ENCODE results near the gene RTKN2.

Gene RTKN2

DNA sequence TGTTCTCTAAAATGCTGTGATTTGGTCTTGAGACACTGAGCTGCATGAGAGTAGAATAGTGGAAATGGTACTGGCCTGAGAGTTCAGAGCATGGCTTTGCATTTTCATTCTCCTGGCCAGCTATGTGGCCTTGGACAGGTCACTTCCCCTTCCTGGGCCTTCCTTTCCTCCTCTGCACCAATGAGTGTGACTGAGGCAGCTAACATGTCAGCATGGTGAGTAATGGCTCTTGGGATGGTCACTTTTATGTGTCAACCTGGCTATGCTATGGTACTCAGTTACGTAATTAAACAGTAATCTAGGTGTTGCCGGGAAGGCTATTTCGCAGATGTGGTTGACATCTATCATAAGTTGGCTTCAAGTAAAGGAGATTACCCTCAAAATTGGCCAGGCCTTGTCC lies 109.3 kb downstream of the RTKN2 start:
- Histone ChIP-seq H4K20me1 (ENCODE audit: low read depth, low read length) (no peaks in the 10 kb centered on the region), H3K9ac (ENCODE audit: low read length) (no peak overlapping the region), H3K36me3 (ENCODE audit: low read length) (no peaks in the 10 kb centered on the region), H3F3A (ENCODE audit: insufficient read depth) (no peaks in the 10 kb centered on the region), H3K27me3 (ENCODE audit: low read length) (no peaks in the 10 kb centered on the region), H3K4me2 (ENCODE audit: low read depth, low read length, poor library complexity, severe bottlenecking) (no peak overlapping the region), H3K9me3 (ENCODE audit: insufficient read depth, low read length) (no peaks in the 10 kb centered on the region), H3K27ac (ENCODE audit: low read depth, low read length) (no peak overlapping the region), H3K9me2 (replicated peaks; ENCODE audit: insufficient read depth, low read length) (no peaks in the 10 kb centered on the region), H3K79me2 (ENCODE audit: insufficient read depth, low read length) (no peaks in the 10 kb centered on the region), H3K4me3 (ENCODE audit: insufficient read depth, low read length, poor library complexity, severe bottlenecking) (no peak overlapping the region), H2AFZ (ENCODE audit: low read depth, low read length, severe bottlenecking) (no peak overlapping the region)
- TF ChIP-seq EZH2phosphoT487 (conservative IDR thresholded peaks at IDR 0.05; ENCODE audit: low read length) = no peak
- TF ChIP-seq, protein P1, sequence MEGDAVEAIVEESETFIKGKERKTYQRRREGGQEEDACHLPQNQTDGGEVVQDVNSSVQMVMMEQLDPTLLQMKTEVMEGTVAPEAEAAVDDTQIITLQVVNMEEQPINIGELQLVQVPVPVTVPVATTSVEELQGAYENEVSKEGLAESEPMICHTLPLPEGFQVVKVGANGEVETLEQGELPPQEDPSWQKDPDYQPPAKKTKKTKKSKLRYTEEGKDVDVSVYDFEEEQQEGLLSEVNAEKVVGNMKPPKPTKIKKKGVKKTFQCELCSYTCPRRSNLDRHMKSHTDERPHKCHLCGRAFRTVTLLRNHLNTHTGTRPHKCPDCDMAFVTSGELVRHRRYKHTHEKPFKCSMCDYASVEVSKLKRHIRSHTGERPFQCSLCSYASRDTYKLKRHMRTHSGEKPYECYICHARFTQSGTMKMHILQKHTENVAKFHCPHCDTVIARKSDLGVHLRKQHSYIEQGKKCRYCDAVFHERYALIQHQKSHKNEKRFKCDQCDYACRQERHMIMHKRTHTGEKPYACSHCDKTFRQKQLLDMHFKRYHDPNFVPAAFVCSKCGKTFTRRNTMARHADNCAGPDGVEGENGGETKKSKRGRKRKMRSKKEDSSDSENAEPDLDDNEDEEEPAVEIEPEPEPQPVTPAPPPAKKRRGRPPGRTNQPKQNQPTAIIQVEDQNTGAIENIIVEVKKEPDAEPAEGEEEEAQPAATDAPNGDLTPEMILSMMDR (IDR thresholded peaks at IDR 0.05; ENCODE audit: insufficient read depth, low read length, poor library complexity, severe bottlenecking) = no peak

DNA sequence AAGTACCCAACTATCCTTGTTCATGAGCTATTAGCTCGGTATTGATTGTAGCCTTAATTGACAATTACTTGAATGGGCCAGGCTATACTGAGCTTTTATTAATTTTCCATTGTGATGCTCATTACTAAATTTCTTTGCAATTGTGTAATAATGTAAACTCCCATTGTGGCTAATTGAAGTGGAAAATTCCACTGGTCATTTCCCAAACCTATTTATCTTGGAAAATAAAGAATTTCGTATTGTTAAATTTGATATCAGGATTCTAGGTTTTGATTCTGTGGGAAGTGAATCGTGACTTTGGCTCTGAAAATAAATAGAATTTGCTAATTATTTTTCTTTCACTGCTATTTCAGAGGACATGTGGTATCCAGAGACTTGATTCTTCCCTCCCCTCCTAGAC lies 111.0 kb downstream of the RTKN2 start:
- Histone ChIP-seq H3K79me2 (ENCODE audit: insufficient read depth, low read length) (no peaks in the 10 kb centered on the region), H3K27ac (ENCODE audit: low read depth, low read length) (no peak overlapping the region), H3K9me2 (replicated peaks; ENCODE audit: insufficient read depth, low read length) (no peaks in the 10 kb centered on the region), H2AFZ (ENCODE audit: low read depth, low read length, severe bottlenecking) (no peak overlapping the region), H3K9me3 (ENCODE audit: insufficient read depth, low read length) (no peaks in the 10 kb centered on the region), H3K9ac (ENCODE audit: low read length) (no peak overlapping the region), H3K36me3 (ENCODE audit: low read length) (no peaks in the 10 kb centered on the region), H3K27me3 (ENCODE audit: low read length) (no peaks in the 10 kb centered on the region), H3K4me2 (ENCODE audit: low read depth, low read length, poor library complexity, severe bottlenecking) (no peak overlapping the region), H4K20me1 (ENCODE audit: low read depth, low read length) (no peaks in the 10 kb centered on the region), H3F3A (ENCODE audit: insufficient read depth) (no peaks in the 10 kb centered on the region), H3K4me3 (ENCODE audit: insufficient read depth, low read length, poor library complexity, severe bottlenecking) (no peak overlapping the region)
- TF ChIP-seq, protein P1 (IDR thresholded peaks at IDR 0.05; ENCODE audit: insufficient read depth, low read length, poor library complexity, severe bottlenecking) = no peak
- TF ChIP-seq EZH2phosphoT487 (conservative IDR thresholded peaks at IDR 0.05; ENCODE audit: low read length) = no peak

DNA sequence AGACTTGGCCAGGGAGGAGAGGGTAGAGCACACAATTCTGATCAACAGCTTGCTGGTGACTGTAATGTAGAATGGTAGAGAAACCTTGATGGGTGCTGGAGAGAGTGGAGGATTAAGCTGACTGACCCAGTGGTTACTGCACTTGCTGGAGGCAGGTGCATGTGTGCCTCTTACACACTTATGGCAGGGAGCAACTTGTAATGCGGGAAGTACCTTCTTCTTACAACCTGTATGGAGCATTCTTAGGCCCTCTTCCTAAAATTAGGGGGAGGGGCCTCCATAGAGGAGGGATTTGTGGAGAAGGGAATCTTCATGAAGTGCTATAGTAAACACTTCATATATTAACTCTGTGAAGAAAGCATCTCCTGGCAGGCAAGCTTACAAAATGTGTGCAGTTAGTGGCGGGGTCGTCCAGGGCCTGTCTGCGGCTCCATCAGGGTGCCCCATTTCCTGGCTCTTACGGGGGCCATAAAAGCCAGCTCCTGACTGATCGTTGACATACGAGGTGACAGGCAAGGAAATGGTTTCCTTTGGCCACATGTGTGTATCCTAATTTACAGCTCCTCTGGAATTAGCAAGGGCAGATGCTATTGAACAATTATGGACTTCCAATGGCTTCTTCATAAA lies 113.5 kb downstream of the RTKN2 start:
- H3K4me2 ChIP-seq (ENCODE audit: low read depth, low read length, poor library complexity, severe bottlenecking) = no peak overlapping the region
- H3K27me3 ChIP-seq (ENCODE audit: low read length) = no peaks in the 10 kb centered on the region
- no peaks in the 10 kb centered on the region for H3K9me3 ChIP-seq (ENCODE audit: insufficient read depth, low read length)
- H3K9me2 ChIP-seq (replicated peaks; ENCODE audit: insufficient read depth, low read length) = no peaks in the 10 kb centered on the region
- H3K36me3 ChIP-seq (ENCODE audit: low read length) = no peaks in the 10 kb centered on the region
- no peak overlapping the region for H2AFZ ChIP-seq (ENCODE audit: low read depth, low read length, severe bottlenecking)
- H3K79me2 ChIP-seq (ENCODE audit: insufficient read depth, low read length) = no peaks in the 10 kb centered on the region
- H3K9ac ChIP-seq (ENCODE audit: low read length) = no peak overlapping the region
- H4K20me1 ChIP-seq (ENCODE audit: low read depth, low read length) = no peaks in the 10 kb centered on the region
- TF ChIP-seq, protein P1 (IDR thresholded peaks at IDR 0.05; ENCODE audit: insufficient read depth, low read length, poor library complexity, severe bottlenecking) = no peak
- TF ChIP-seq EZH2phosphoT487 (conservative IDR thresholded peaks at IDR 0.05; ENCODE audit: low read length) = no peak
- H3F3A ChIP-seq (ENCODE audit: insufficient read depth) = no peaks in the 10 kb centered on the region
- H3K27ac ChIP-seq (ENCODE audit: low read depth, low read length) = no peak overlapping the region
- no peak overlapping the region for H3K4me3 ChIP-seq (ENCODE audit: insufficient read depth, low read length, poor library complexity, severe bottlenecking)

Measured in SU-DHL-6 (cell line).